GM23338 (cell line): ENCODE measurements around the gene NCF4.

Experiments
- CTCF ChIP-seq, 2 experiments: fragments of 200-600 bp in 1 of 2; sonication (generic) in 1 of 2; conservative IDR thresholded peaks; 2 replicates each; pipeline versions ENCODE4 v1.5.1 to v1.6.1; 2016 to 2017; ENCODE audit warnings: antibody characterized with exemption in 2 of 2, low read depth in 2 of 2, mild to moderate bottlenecking in 2 of 2, moderate library complexity in 1 of 2
- EZH2 ChIP-seq: fragments of 200-600 bp; sonication (generic); IDR thresholded peaks from one replicate; pipeline ENCODE4 v1.8.0; 2017; ENCODE audit warnings: antibody characterized with exemption, mild to moderate bottlenecking, low read depth; ENCODE audit not compliant: unreplicated experiment
- EZH2phosphoT487 ChIP-seq: fragments of 200-600 bp; sonication (generic); IDR thresholded peaks from one replicate; pipeline ENCODE4 v1.8.1; 2018; ENCODE audit warnings: antibody characterized with exemption; ENCODE audit not compliant: unreplicated experiment
- NANOG ChIP-seq: IDR thresholded peaks from 2 replicates; pipeline ENCODE4 v1.6.1; 2016; ENCODE audit warnings: antibody characterized with exemption, borderline replicate concordance
- POLR2AphosphoS5 ChIP-seq: IDR thresholded peaks from 2 replicates; pipeline ENCODE4 v1.6.1; 2016; ENCODE audit warnings: antibody characterized with exemption, low read depth
- ZNF114 ChIP-seq: fragments of 250-450 bp; sonication (Bioruptor Pico); IDR thresholded peaks from 2 replicates; pipeline ENCODE4 v1.5.0; 2020; ENCODE audit warnings: mild to moderate bottlenecking, moderate library complexity
- ZNF331 ChIP-seq: fragments of 250-450 bp; sonication (Bioruptor Pico); IDR thresholded peaks from 2 replicates; pipeline ENCODE4 v1.5.0; 2020; ENCODE audit warnings: low read depth, mild to moderate bottlenecking, moderate library complexity
- ZNF462 ChIP-seq: fragments of 250-450 bp; sonication (Bioruptor Pico); IDR thresholded peaks from 2 replicates; pipeline ENCODE4 v1.5.0; 2020; ENCODE audit warnings: mild to moderate bottlenecking, moderate library complexity
- TF ChIP-seq, protein P1 (sequence below): IDR thresholded peaks from one replicate; pipeline ENCODE4 v1.6.1; 2018; ENCODE audit warnings: antibody characterized with exemption; ENCODE audit not compliant: unreplicated experiment

GRCh38 chr22:36862251-36863242 is 1.7 kb downstream of the NCF4 start:
- TF ChIP-seq EZH2 (no peak), CTCF (conservative IDR thresholded peaks at IDR 0.05; ENCODE audit: low read depth in 2 of 2) (no peak), ZNF114 (CRISPR knock-in tag) (no peak), ZNF462 (CRISPR knock-in tag) (no peak), POLR2AphosphoS5 (no peak), EZH2phosphoT487 (no peak), NANOG (no peak), ZNF331 (no peak)
- TF ChIP-seq, protein P1, sequence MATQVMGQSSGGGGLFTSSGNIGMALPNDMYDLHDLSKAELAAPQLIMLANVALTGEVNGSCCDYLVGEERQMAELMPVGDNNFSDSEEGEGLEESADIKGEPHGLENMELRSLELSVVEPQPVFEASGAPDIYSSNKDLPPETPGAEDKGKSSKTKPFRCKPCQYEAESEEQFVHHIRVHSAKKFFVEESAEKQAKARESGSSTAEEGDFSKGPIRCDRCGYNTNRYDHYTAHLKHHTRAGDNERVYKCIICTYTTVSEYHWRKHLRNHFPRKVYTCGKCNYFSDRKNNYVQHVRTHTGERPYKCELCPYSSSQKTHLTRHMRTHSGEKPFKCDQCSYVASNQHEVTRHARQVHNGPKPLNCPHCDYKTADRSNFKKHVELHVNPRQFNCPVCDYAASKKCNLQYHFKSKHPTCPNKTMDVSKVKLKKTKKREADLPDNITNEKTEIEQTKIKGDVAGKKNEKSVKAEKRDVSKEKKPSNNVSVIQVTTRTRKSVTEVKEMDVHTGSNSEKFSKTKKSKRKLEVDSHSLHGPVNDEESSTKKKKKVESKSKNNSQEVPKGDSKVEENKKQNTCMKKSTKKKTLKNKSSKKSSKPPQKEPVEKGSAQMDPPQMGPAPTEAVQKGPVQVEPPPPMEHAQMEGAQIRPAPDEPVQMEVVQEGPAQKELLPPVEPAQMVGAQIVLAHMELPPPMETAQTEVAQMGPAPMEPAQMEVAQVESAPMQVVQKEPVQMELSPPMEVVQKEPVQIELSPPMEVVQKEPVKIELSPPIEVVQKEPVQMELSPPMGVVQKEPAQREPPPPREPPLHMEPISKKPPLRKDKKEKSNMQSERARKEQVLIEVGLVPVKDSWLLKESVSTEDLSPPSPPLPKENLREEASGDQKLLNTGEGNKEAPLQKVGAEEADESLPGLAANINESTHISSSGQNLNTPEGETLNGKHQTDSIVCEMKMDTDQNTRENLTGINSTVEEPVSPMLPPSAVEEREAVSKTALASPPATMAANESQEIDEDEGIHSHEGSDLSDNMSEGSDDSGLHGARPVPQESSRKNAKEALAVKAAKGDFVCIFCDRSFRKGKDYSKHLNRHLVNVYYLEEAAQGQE, result no peak
